RPMI7951 (cell line): ENCODE data around the gene OR2AG2. TPM values are rescaled to one million over a fixed set of nuclear protein-coding genes. Genes with fewer than 3 reads are reported as not detected.

Experiments used
- DNase-seq: peaks from one replicate; pipeline ENCODE4 v3.0.0-alpha.2; 2012; ENCODE audit warnings: low read depth
- total RNA-seq: library from RNA; depleted of rRNA; stranded (reverse); fragments of >200 nt; shearing (Covaris generic); gene quantifications from 2 replicates; pipeline ENCODE4 v1.2.3, GENCODE V29; 2014; rRNA removed

OR2AG2 gene
- total RNA-seq, 1 experiment from 2014 or later: 0.84 TPM

- DNase-seq: no peak
These were observed 29.5 kb downstream of the OR2AG2 start for GRCh38 chr11:6742260-6742659.

- DNase-seq: no peak
These were observed 33.2 kb downstream of the OR2AG2 start for GRCh38 chr11:6738590-6738989.

DNA sequence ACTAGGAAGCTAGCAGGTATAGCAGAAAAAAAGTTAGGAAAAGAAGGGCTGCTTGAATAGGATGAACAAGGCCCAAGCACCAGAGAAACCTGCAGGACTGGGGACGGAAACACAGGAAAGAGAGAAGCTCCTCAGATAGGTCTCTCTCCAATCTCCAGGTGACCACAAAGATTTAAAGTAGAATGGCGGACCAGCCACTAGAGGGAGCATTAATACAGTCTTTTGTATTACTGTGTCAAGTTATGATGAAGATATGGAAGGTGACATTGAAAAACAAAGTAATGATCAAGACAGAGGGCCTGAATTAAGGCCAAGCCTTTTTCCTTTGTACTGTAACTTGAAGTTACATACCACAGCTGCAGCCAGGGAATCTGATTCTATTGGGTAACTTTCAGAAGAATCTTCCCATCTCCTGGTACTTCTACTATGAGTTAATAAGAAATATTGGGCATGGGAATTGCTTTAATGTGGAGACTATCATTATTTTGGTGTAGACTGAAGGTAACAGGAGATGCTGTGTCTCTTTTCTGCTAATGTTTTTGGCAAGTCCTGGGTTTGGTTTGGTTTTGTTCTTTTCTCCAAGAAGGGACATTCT, 33.8 kb downstream of the OR2AG2 start:
- peak; percentile 49 for DNase-seq

DNA sequence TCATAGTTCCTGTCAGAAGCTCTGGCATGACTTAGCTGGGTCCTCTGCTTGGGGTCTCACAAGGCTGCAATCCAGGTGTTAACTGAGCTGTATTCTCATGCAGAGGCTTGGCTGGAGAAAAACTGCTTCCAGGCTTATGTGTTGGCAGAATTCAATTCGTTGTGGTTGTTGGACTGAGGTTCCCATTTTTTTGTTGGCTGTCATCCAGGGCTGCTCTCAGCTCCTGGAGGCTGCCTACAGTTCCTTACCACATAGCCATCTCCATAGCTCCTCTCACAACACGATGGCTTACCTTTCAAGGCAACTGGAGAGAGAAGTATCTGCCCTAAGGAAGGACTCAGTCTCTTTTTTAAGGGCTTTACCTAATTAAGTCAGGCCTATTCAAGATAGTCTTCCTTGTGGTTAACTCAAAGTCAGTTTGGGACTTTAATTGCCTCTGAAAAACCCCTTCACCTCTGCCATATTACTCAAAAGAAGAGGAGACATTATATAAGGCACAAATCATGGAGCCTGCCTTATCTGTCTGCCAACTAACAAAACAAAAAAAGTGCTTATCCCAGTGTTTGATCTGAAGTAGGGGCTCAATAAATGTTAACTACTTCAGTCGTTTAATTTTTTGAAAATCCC, 35.2 kb downstream of the OR2AG2 start:
- peak; percentile 85 for DNase-seq

DNA sequence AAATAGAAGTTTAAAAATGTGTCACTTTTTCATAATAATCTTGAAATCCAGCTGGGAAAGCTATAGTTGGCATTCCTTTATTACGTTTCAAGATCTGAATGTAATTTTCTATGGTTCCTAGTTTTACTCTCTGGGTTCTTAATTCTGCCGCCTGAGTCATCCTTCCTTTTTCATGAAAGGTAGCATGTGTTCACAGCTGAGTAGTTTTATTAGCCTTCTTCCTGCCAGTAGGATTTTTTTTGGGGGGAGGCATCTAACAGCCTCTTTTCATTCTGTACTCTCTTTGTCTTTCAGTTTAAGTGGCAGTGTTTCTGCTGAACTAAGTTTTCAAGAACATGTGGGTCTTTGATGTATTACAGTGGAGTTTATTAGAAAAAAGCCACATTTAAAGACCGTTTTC, 36.5 kb downstream of the OR2AG2 start:
- peak; percentile 81 for DNase-seq

GRCh38 chr11:6734616-6735015, 37.2 kb downstream of the OR2AG2 start:
- peak; percentile 46 for DNase-seq

DNA sequence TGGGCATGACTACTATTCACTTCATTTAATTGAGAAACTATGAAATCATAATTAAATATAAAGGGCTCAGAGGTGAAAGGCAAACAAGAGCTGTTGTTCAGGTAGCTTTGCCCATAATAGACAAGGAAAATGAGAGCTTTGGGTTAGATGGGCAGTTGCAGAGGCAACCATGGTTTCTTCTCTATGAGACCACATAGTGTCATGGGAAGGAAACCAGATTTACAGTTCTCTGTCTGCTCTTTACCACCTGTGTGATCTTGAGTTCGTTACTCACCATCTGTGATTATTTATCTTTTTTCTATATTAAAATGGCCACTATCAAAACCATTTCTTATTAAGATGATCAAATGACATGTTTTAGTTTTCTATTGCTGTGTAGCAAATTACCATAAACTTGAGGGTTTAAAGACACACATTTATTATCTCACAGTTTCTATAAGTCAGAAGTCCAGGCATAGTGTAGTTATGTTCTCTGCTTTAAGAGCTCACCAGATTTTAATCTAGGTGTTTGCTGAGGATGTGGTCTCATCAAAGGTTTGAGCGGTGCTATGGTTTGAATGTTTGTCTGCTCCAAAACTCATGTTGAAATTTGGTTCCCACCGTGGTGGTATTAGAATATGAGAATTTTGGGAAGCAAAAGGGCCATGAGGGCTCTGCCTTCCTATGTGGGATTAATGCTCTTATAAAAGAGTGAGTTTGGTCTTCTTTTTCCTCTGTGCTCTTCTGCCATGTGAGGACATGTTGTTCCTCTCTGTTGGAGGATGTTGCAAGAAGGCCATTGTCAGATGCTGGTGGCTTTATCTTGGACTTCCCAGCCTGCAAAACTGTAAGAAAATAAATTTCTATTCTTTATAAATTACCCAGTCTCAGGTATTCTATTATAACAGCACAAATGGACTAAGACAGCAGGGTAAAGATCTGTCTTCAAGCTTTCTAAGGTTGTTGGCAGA, 38.2 kb downstream of the OR2AG2 start:
- no peak for DNase-seq

DNA sequence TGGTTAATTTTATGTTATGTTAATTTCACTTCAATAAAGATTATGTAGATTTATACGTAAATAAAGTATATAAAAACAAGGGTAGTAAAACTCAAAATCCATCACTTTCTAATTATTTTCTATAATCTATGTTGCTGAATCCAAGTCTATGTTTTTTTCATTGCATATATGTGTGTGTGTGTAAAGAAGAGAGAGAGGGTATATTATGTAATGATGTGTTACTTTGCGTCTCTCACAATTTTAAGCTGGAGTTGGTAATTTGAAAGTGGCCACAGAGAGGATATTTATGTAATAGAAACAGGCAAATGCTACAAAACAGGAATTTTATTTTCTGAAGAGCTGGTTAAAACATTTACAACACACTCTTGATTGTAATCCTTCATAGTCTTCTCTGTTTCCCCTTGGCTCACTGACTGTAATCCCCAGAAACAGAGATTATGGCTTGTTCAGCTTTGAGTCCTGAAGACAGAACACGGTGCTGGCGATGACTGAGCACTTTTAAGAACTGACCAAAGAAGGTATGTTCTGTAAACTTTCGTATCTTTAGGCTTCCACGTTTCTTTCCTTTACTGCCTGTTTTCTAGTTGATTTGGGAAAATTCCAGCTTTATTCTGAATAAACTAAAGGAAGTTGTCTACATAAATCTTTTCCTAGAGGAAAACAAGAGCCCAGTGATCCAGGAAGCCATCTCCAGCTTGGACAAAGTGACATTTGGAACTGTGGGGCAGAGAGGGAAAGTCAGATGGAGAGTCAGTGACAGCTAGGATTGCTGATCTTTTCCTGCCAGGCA, 43.6 kb downstream of the OR2AG2 start:
- no peak for DNase-seq

DNA sequence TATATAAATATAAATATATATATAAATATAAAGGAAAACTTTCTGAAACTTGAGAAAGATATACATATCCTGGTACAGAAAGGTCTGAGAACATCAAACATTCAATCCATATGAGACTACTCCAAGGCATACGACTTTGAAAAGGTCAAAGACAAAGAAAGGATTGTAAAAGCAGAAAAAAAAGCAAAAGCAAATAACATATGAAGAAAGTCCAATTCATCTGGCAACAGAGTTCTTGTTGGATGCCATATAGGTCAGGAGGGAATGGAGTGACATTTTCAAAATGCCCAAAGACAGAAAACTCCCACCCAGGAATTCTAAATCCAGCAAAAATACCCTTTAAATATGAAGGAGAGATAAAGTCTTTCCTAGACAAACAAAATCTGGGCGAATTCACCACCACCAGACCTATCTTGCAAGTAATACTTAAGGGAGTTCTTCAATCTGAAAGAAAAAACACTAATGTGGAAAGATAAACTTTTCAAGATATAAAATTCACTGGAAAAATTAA, 46.3 kb downstream of the OR2AG2 start:
- DNase-seq: no peak

DNA sequence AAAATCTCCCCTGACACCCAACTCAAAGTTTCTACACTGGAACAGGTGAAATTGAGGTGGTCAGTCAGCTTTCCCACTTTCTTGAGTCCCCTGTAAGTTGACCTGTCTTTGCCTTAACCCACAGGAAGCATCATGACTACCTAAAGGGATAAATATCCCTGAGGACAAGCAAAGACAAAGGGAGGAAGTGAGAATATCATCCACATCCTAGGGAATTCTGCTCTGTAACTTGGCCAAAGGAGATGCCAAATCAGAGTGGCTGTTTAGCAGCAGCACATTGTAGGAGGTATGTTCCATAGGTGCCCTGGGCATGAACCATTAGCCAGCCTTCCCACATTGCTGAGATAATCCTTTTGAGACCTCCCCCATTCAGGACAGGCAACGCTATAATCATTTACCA, 47.8 kb downstream of the OR2AG2 start:
- DNase-seq: no peak

GRCh38 chr11:6721343-6721742, 50.4 kb downstream of the OR2AG2 start:
- DNase-seq: no peak

DNA sequence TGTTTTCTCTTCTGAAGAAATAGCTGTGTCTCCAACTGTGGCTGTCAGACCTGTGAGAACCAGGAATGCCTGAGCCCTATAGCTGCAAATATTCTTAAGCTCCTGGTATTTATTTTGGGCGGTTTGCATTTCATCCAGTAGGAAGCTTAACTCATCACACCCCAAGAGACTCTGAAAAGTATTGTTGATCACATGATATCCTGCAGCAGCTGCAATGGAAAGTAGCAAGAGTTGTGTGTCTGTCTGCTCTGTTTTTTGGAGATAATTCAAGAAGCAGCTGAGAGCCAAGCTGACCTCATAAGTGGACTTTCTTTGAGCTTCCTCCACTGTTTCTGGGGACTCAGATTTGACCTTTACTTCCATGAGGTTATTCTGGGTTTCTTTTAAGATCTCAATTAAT, 52.2 kb downstream of the OR2AG2 start:
- no peak for DNase-seq

DNA sequence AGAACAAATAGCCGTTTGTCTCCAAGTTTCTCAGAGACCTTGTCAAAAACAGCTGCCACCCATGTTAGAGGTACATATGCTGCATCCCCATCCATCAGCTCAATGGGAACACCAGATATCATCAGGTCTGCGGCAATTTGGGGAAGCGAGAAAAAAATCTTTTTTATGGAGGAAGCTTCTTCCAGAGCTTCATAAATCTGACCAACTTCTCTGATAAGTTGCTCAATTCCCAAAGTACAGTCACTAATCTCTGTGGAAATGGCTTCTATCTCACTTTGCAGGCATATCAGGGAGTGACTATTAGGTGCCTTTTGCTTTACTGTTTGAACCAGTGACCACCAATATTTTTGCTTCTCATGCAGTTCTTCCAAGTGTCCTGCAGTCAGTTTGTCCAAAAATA, 54.4 kb downstream of the OR2AG2 start:
- no peak for DNase-seq

Other genes with a start within 250 kb of the OR2AG2 start
- 14.0 and 20.7 TPM in 2 replicates for gene RRP8, start 168.4 kb downstream of the OR2AG2 start, total RNA-seq
- gene ILK, start 168.2 kb downstream of the OR2AG2 start, total RNA-seq: 226 and 231 TPM in 2 replicates
- gene TAF10, start 159.8 kb downstream of the OR2AG2 start, total RNA-seq: 44.5 and 81.9 TPM in 2 replicates
- 20.3 and 22.6 TPM in 2 replicates for gene TPP1, start 152.6 kb downstream of the OR2AG2 start, total RNA-seq
- gene DCHS1, start 116.2 kb downstream of the OR2AG2 start, total RNA-seq: 3.8 and 4.3 TPM in 2 replicates
- gene MRPL17, start 88.6 kb downstream of the OR2AG2 start, total RNA-seq: 98.0 and 98.4 TPM in 2 replicates
- not detected in 2 replicates for gene OR2AG1, start 11.0 kb upstream of the OR2AG2 start, total RNA-seq
- gene OR6A2, start 27.7 kb upstream of the OR2AG2 start, total RNA-seq: 0.10 and 0.24 TPM in 2 replicates
- not detected in 2 replicates for gene OR10A5, start 73.7 kb upstream of the OR2AG2 start, total RNA-seq
- gene OR10A2, start 91.1 kb upstream of the OR2AG2 start, total RNA-seq: not detected in 2 replicates
- gene OR10A4, start 104.6 kb upstream of the OR2AG2 start, total RNA-seq: not detected in 2 replicates
- gene OR2D2, start 120.5 kb upstream of the OR2AG2 start, total RNA-seq: 0.36 TPM in 1 of 2 replicates, not detected in the other
- not detected in 2 replicates for gene OR2D3, start 149.0 kb upstream of the OR2AG2 start, total RNA-seq
- 6.7 and 8.9 TPM in 2 replicates for gene ZNF215, start 154.4 kb upstream of the OR2AG2 start, total RNA-seq
- gene ZNF214, start 248.4 kb upstream of the OR2AG2 start, total RNA-seq: 2.6 and 3.5 TPM in 2 replicates
- gene NLRP14, start 248.5 kb upstream of the OR2AG2 start, total RNA-seq: 0.12 TPM in 1 of 2 replicates, not detected in the other